AG09319 (cell line): ENCODE measurements around the gene MSS51.

Experiments
- DNase-seq: peaks from one replicate; pipeline ENCODE4 v3.0.0-alpha.2; 2010; ENCODE audit warnings: low read depth; ENCODE audit errors: extremely low read depth
- TF ChIP-seq, protein P1 (sequence below): IDR thresholded peaks from 2 replicates; pipeline ENCODE4 v1.5.1; 2011; ENCODE audit warnings: low read depth, mild to moderate bottlenecking, inconsistent platforms, low read length, moderate library complexity

The MSS51 gene

DNA sequence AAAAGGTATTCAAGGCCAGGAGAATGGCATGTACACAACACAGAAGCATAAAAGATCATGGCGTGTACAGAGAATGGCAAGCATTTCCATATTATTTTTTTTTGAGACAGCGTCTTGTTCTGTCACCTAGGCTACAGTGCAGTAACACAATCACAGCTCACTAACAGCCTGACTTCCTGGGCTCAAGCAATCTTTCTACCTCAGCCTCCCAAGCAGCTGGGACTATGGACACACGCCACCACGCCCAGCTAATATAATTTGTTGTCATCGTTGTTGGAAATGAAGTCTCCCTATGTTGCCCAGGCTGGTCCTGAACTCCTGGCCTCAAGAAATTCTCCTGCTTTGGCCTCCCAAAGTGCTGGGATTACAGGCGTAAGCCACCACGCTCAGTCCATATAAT is 46.8 kb downstream of the MSS51 start:
- TF ChIP-seq, protein P1, sequence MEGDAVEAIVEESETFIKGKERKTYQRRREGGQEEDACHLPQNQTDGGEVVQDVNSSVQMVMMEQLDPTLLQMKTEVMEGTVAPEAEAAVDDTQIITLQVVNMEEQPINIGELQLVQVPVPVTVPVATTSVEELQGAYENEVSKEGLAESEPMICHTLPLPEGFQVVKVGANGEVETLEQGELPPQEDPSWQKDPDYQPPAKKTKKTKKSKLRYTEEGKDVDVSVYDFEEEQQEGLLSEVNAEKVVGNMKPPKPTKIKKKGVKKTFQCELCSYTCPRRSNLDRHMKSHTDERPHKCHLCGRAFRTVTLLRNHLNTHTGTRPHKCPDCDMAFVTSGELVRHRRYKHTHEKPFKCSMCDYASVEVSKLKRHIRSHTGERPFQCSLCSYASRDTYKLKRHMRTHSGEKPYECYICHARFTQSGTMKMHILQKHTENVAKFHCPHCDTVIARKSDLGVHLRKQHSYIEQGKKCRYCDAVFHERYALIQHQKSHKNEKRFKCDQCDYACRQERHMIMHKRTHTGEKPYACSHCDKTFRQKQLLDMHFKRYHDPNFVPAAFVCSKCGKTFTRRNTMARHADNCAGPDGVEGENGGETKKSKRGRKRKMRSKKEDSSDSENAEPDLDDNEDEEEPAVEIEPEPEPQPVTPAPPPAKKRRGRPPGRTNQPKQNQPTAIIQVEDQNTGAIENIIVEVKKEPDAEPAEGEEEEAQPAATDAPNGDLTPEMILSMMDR: no peak

DNA sequence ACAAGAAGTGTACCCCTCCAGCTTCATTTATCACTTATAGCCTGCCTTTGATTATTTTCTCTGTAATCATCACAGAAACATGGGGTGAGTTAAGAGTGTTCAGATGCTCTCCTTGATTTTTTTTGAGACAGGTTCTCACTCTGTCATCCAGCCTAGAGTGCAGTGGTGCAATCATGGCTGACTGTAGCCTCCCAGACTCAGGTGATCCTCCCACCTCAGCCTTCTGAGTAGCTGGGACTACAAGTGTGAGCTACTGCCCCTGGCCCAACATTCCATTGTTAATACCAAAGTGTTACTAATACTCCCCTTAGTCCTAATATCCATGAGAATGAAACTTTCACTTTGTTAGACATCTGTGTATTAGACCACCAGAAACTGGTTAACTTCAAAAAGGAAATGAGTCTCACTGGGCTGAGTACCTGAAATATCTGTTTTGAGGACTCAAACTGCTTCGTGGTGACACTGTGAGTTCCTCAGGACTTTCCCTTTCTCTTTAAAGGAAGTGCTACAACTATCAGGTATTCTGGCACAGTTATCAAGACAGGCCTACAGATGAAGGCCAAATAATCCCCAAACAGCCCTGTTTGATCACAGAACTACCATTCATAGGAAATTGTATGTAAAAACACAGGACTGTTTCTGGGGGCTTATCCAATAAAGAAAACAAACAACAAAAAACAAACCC is 54.2 kb downstream of the MSS51 start:
- TF ChIP-seq, protein P1: no peak
- DNase-seq: no peak

More for the DNA sequence above, 46.8 kb downstream of the MSS51 start:
- no peak for DNase-seq

DNA sequence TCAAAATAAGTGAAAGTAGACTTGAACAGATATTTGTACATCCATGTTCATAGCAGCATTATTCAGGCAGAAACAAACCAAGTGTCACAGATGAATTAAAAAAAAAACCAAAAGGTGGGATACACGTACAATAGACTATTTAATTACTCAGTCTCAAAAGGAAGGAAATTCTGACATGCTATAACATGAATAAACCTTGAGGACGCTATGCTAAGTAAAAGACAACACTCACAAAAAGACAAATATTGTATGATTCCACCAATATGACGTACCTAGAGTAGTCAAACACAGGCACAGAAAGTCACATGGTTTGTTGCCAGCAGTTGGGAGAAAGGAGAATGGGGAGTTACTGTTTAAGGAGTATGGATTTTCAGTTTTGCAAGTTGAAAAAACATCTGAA is 56.7 kb downstream of the MSS51 start:
- TF ChIP-seq, protein P1: no peak
- DNase-seq: no peak
